Activated B cell treated with CpG ODN at 0.5 μM for 24 hours (primary cell): ENCODE results near the gene SH3BP5. TPM values are rescaled to one million over a fixed set of nuclear protein-coding genes. Genes with fewer than 3 reads are reported as not detected.

Experiments
- ATAC-seq: fragments of 200-7000 bp; cut with Tn5 transposase; one replicate; pipeline ENCODE4 v1.10.0; 2021; ENCODE audit warnings: low read depth, mild to moderate bottlenecking, moderate library complexity
- CTCF ChIA-PET: fragments of 350-600 bp; sonication (Branson Sonifier 250); formaldehyde crosslinking; loops from one replicate; lab custom pipeline; 2021; ENCODE audit warnings: antibody characterized with exemption; lab: Charles Lee
- POLR2A ChIA-PET: fragments of 350-600 bp; sonication (Branson Sonifier 250); formaldehyde crosslinking; loops from one replicate; lab custom pipeline; 2021; ENCODE audit warnings: antibody characterized with exemption; lab: Charles Lee
- DNase-seq: peaks from one replicate; pipeline ENCODE4 v3.0.0; 2022
- H3K27ac Mint-ChIP-seq: one replicate; pipeline ENCODE4 v1.8.0; 2020; ENCODE audit warnings: mixed read lengths
- H3K27me3 Mint-ChIP-seq: one replicate; pipeline ENCODE4 v1.8.0; 2021; ENCODE audit warnings: mixed read lengths
- H3K36me3 Mint-ChIP-seq: one replicate; pipeline ENCODE4 v1.8.0; 2021; ENCODE audit warnings: low read depth, mixed read lengths
- H3K4me1 Mint-ChIP-seq: one replicate; pipeline ENCODE4 v1.8.0; 2021; ENCODE audit warnings: mixed read lengths
- H3K4me3 Mint-ChIP-seq: one replicate; pipeline ENCODE4 v1.8.0; 2020; ENCODE audit warnings: mild to moderate bottlenecking, mixed read lengths
- H3K9me3 Mint-ChIP-seq: one replicate; pipeline ENCODE4 v1.8.0; 2020; ENCODE audit warnings: mixed read lengths
- intact Hi-C: fragments of 100-400 bp; cut with micrococcal nuclease; formaldehyde crosslinking; loops from one replicate; pipeline ENCODE4 v1.15.1; 2024
- total RNA-seq: library from RNA; stranded (reverse); gene quantifications from 2 replicates; pipeline ENCODE4 v1.2.3, GENCODE V29; 2022
- TF ChIP-seq, protein P1 (sequence below): fragments of 200-600 bp; IDR thresholded peaks from one replicate; pipeline ENCODE4 v1.8.0; 2022; ENCODE audit warnings: antibody characterized with exemption, mild to moderate bottlenecking

Gene SH3BP5
- total RNA-seq, 1 donor from 2014 or later = 66.0 TPM

DNA sequence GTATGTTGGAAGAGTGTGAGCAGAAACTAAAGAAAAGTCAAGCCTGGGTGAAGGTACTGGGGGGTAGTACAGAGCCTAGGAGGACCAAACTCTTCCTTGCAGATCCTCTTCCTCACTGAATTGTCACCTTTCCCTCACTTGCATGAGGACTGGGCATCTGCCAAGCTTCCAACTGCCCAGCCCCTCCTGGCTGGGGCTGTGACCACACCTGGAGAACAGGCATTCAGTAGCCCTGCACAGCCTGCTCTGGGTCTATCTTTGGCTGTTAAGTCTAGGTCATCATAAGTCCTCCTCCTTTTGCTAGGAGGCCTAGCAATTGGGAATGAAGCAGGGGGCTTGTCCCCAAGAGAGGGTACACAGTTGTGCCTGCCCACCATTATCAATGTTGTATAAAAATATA lies 71.1 kb downstream of the SH3BP5 start:
- Mint-ChIP-seq H3K4me3 (no peak overlapping the region), H3K9me3 (no peaks in the 10 kb centered on the region), H3K27ac (peak overlapping the region; percentile 13), H3K27me3 (no peaks in the 10 kb centered on the region), H3K36me3 (peaks cover 76% of the 10 kb centered on the region), H3K4me1 (peaks cover 28% of the 10 kb centered on the region)
- POLR2A ChIA-PET = no interaction called here
- ATAC-seq (no peak), DNase-seq (no peak)
- CTCF ChIA-PET = no interaction called here
- intact Hi-C loops = no loop called here
- TF ChIP-seq, protein P1, sequence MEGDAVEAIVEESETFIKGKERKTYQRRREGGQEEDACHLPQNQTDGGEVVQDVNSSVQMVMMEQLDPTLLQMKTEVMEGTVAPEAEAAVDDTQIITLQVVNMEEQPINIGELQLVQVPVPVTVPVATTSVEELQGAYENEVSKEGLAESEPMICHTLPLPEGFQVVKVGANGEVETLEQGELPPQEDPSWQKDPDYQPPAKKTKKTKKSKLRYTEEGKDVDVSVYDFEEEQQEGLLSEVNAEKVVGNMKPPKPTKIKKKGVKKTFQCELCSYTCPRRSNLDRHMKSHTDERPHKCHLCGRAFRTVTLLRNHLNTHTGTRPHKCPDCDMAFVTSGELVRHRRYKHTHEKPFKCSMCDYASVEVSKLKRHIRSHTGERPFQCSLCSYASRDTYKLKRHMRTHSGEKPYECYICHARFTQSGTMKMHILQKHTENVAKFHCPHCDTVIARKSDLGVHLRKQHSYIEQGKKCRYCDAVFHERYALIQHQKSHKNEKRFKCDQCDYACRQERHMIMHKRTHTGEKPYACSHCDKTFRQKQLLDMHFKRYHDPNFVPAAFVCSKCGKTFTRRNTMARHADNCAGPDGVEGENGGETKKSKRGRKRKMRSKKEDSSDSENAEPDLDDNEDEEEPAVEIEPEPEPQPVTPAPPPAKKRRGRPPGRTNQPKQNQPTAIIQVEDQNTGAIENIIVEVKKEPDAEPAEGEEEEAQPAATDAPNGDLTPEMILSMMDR = no peak

DNA sequence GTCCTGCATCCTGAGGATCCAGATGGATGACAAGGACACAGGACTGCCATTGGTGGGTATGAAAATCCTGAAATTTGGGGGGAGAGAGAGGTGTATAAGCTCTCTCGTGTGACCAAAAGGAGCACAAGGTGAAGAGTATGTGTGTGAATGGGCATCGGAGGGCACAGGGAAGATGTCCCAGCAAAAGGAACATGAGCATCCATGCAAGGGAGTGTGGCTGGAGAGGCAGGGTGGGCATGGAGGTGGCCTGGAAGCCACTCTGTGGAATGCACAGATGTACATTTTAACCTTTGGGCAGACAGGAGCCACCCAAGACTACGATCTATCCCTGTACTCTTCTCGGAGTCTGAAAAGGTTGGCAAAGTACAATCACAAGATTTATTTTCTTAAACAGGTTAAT lies 71.9 kb downstream of the SH3BP5 start:
- TF ChIP-seq, protein P1 = no peak
- ChIA-PET POLR2A (no interaction called here), CTCF (interaction anchor here (0.9 to 3.0 kb wide), 3 partner anchors 19 to 145 kb away, joined by 3 to 11 read pairs (median 3); no protein-coding TSS in a partner anchor)
- Mint-ChIP-seq H3K4me1 (peaks cover 21% of the 10 kb centered on the region), H3K36me3 (peaks cover 78% of the 10 kb centered on the region), H3K9me3 (no peaks in the 10 kb centered on the region), H3K4me3 (no peak overlapping the region), H3K27me3 (no peaks in the 10 kb centered on the region), H3K27ac (no peak overlapping the region)
- DNase-seq = no peak
- no peak for ATAC-seq
- intact Hi-C loops = no loop called here

DNA sequence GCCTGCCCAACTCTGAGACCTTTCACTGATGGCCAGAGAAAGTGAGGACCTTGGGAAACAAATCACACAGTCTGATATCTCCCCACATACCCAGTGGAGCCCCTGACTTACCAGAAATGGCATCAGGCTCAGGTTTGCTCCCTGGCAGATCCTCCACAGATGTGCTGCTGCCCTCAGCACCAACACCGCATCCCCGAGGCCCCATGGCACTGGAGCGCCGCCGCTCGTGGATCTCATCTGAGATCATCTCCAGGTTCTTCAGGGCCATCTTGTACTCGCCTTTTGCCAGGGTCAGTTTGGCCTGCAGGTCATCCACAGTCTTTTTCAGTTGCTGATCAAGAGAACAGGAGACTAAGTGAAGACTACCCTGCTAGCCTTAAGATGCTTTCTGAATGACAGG lies 73.7 kb downstream of the SH3BP5 start:
- no peak for ATAC-seq
- H3K36me3 Mint-ChIP-seq = peaks cover 86% of the 10 kb centered on the region
- H3K9me3 Mint-ChIP-seq = no peaks in the 10 kb centered on the region
- POLR2A ChIA-PET = interaction anchor here (0.7 kb wide), 1 partner anchor 9 kb away, joined by 3 read pairs; no protein-coding TSS in a partner anchor
- CTCF ChIA-PET = interaction anchor here (0.9 to 3.0 kb wide), 2 partner anchors 9 to 146 kb away, joined by 3 to 11 read pairs; no protein-coding TSS in a partner anchor
- H3K27ac Mint-ChIP-seq = peak overlapping the region; percentile 30
- H3K4me1 Mint-ChIP-seq = peaks cover 5% of the 10 kb centered on the region
- no peak overlapping the region for H3K4me3 Mint-ChIP-seq
- DNase-seq = no peak
- H3K27me3 Mint-ChIP-seq = no peaks in the 10 kb centered on the region
- intact Hi-C loops = no loop called here
- TF ChIP-seq, protein P1 = no peak

DNA sequence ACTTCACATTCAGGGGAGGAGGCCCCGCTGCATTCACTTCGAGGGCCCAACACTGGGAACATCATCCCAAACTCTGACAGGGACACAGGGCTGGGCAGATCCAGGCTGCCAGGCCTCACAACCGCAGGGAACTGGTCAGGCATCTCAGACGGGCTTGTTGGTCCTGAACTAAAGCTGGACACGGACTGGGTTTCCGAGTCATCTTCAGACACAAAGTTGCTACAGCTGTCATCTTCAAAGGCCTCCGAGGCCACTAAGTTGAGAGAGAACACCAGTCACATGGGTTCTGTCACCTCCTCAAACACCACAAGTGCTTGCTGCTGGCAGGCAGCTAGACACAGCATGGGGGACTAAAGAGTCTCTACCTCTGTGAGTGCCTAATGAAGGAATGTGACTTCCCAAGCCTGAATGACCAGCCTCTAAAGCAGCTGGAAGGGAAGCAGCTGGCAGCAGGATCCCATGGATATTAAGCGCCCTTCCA lies 75.5 kb downstream of the SH3BP5 start:
- ChIA-PET POLR2A (no interaction called here), CTCF (interaction anchor here (0.6 to 1.3 kb wide), 3 partner anchors 61 to 156 kb away, joined by 3 to 4 read pairs (median 3); no protein-coding TSS in a partner anchor)
- Mint-ChIP-seq H3K4me1 (no peaks in the 10 kb centered on the region), H3K36me3 (peaks cover 95% of the 10 kb centered on the region), H3K9me3 (no peaks in the 10 kb centered on the region), H3K27me3 (no peaks in the 10 kb centered on the region), H3K27ac (peak overlapping the region; percentile 30), H3K4me3 (no peak overlapping the region)
- ATAC-seq (no peak), DNase-seq (no peak)
- TF ChIP-seq, protein P1 = no peak
- intact Hi-C loops = no loop called here

DNA sequence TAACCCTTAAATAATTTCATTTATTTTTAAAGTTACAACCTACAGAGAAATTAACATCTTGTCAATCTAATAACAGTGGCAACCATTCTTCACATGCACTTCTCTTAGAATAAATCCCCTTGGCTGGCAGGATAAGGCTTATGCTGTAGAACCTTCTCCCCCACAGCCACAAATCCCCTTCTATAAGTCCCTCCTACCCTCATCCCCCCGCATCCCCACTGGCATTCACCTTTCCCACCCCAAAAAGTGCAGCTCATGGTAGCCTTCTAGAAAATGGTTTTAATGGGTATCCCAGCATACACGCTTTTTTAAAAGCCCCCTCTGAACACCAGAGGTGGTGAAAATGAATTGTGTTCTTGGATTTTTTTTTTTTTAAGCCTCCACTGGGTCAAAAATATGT lies 77.2 kb downstream of the SH3BP5 start:
- no peaks in the 10 kb centered on the region for H3K9me3 Mint-ChIP-seq
- H3K4me1 Mint-ChIP-seq = no peaks in the 10 kb centered on the region
- ChIA-PET POLR2A (interaction anchor here (0.5 kb wide), 1 partner anchor 9 kb away, joined by 5 read pairs; no protein-coding TSS in a partner anchor), CTCF (interaction anchor here (0.6 to 1.6 kb wide), 3 partner anchors 13 to 147 kb away, joined by 4 to 5 read pairs (median 4); no protein-coding TSS in a partner anchor)
- H3K4me3 Mint-ChIP-seq = no peak overlapping the region
- ATAC-seq (no peak), DNase-seq (no peak)
- TF ChIP-seq, protein P1 = no peak
- intact Hi-C loops = no loop called here
- no peaks in the 10 kb centered on the region for H3K27me3 Mint-ChIP-seq
- H3K36me3 Mint-ChIP-seq = peaks cover 94% of the 10 kb centered on the region
- peak overlapping the region; percentile 56 for H3K27ac Mint-ChIP-seq
